B cell (primary cell): ENCODE results near the gene AARS2. TPM values are rescaled to one million over a fixed set of nuclear protein-coding genes. Genes with fewer than 3 reads are reported as not detected.

Source experiments
- ATAC-seq: fragments of 200-7000 bp; cut with Tn5 transposase; one replicate; pipeline ENCODE4 v1.10.0; 2021; ENCODE audit warnings: low read depth, mild to moderate bottlenecking, moderate number of reproducible peaks, moderate library complexity
- CTCF ChIA-PET: fragments of 350-600 bp; sonication (Branson Sonifier 250); formaldehyde crosslinking; loops from one replicate; lab custom pipeline; 2021; ENCODE audit warnings: antibody characterized with exemption, inconsistent platforms; lab: Charles Lee
- POLR2A ChIA-PET: fragments of 350-600 bp; sonication (Branson Sonifier 250); formaldehyde crosslinking; loops from one replicate; lab custom pipeline; 2021; ENCODE audit warnings: antibody characterized with exemption; lab: Charles Lee
- DNase-seq: peaks from one replicate; pipeline ENCODE4 v3.0.0; 2013
- H2AFZ ChIP-seq: 2 replicates; pipeline ENCODE4 v1.6.1; 2012; ENCODE audit warnings: mild to moderate bottlenecking, low read depth, low read length; ENCODE audit not compliant: insufficient read depth, poor library complexity, severe bottlenecking
- H3K27ac ChIP-seq, 2 donors: 1 replicate in 1 of 2; 2 replicates in 1 of 2; pipeline ENCODE4 v1.5.1; 2012 to 2013; ENCODE audit warnings: low read length in 2 of 2, mild to moderate bottlenecking in 2 of 2, moderate library complexity in 1 of 2
- H3K27me3 ChIP-seq, 4 experiments: fragments of 200-600 bp in 1 of 4; sonication (generic) in 1 of 4; replicated peaks in 1 of 4; 1 replicate in 2 of 4; 2 replicates in 2 of 4; pipeline versions ENCODE4 v1.6.1 to v1.7.0; 2013 to 2016; ENCODE audit warnings: low read length in 3 of 4, mild to moderate bottlenecking in 2 of 4, mixed read lengths in 1 of 4, moderate library complexity in 1 of 4; ENCODE audit not compliant: insufficient read depth in 4 of 4, control insufficient read depth in 3 of 4; ENCODE audit errors: control extremely low read depth in 1 of 4
- H3K36me3 ChIP-seq, 2 experiments: replicated peaks in 1 of 2; 1 replicate in 1 of 2; 2 replicates in 1 of 2; pipeline versions ENCODE4 v1.6.1 to v1.7.1; 2013; ENCODE audit warnings: low read length in 1 of 2; ENCODE audit not compliant: insufficient read depth in 2 of 2, control insufficient read depth in 1 of 2; ENCODE audit errors: control extremely low read depth in 1 of 2, extremely low read depth in 1 of 2
- H3K4me1 ChIP-seq, 2 donors: fragments of 200-600 bp in 1 of 2; sonication (generic) in 1 of 2; 1 replicate in 1 of 2; 2 replicates in 1 of 2; pipeline versions ENCODE4 v1.5.1 to v1.6.1; 2013 to 2017; ENCODE audit warnings: low read length in 2 of 2; ENCODE audit not compliant: control insufficient read depth in 2 of 2, insufficient read depth in 2 of 2
- H3K4me2 ChIP-seq: replicated peaks from 2 replicates; pipeline ENCODE3; 2012; ENCODE audit warnings: mild to moderate bottlenecking, low read depth, low read length; ENCODE audit not compliant: poor library complexity, severe bottlenecking
- H3K4me3 ChIP-seq, 5 experiments: fragments of 200-600 bp in 1 of 5; sonication (generic) in 1 of 5; 1 replicate in 3 of 5; 2 replicates in 2 of 5; pipeline versions ENCODE4 v1.5.1 to v1.7.0; 2011 to 2016; ENCODE audit warnings: low read length in 4 of 5, mild to moderate bottlenecking in 4 of 5, low read depth in 2 of 5, control low read depth in 1 of 5, moderate library complexity in 1 of 5; ENCODE audit not compliant: insufficient read depth in 1 of 5; ENCODE audit errors: control extremely low read depth in 1 of 5, extremely low read depth in 1 of 5
- H3K79me2 ChIP-seq: fragments of 200-600 bp; sonication (generic); one replicate; pipeline ENCODE4 v1.6.0; 2016; ENCODE audit warnings: low read length; ENCODE audit not compliant: control insufficient read depth, insufficient read depth
- H3K9ac ChIP-seq: fragments of 200-600 bp; sonication (generic); 2 replicates; pipeline ENCODE4 v1.6.1; 2017; ENCODE audit warnings: mild to moderate bottlenecking, low read length, moderate library complexity
- H3K9me3 ChIP-seq, 3 donors: one replicate each; pipeline versions ENCODE4 v1.6.1 to v1.7.1; 2013; ENCODE audit warnings: low read length in 2 of 3; ENCODE audit not compliant: control insufficient read depth in 2 of 3, insufficient read depth in 1 of 3; ENCODE audit errors: control extremely low read depth in 1 of 3
- H4K20me1 ChIP-seq: 2 replicates; pipeline ENCODE4 v1.6.0; 2012; ENCODE audit warnings: mild to moderate bottlenecking, low read length; ENCODE audit not compliant: insufficient read depth, control insufficient read depth, poor library complexity, severe bottlenecking
- H3K27ac Mint-ChIP-seq: one replicate; pipeline ENCODE4 v1.8.0; 2021; ENCODE audit warnings: mixed read lengths
- H3K27me3 Mint-ChIP-seq: one replicate; pipeline ENCODE4 v1.8.0; 2021; ENCODE audit warnings: mixed read lengths
- H3K4me1 Mint-ChIP-seq: one replicate; pipeline ENCODE4 v1.8.0; 2021; ENCODE audit warnings: mixed read lengths
- H3K4me3 Mint-ChIP-seq: one replicate; pipeline ENCODE4 v1.8.0; 2021; ENCODE audit warnings: mixed read lengths
- H3K9me3 Mint-ChIP-seq: one replicate; pipeline ENCODE4 v1.8.0; 2022; ENCODE audit warnings: mixed read lengths; ENCODE audit not compliant: insufficient read depth
- EZH2 ChIP-seq: IDR thresholded peaks from 2 replicates; pipeline ENCODE4 v1.6.1; 2012; ENCODE audit warnings: borderline replicate concordance, low read depth, mild to moderate bottlenecking, moderate library complexity, low read length; ENCODE audit not compliant: insufficient read depth, poor library complexity, severe bottlenecking
- WGBS: methylation state at CpG from one replicate; pipeline ENCODE4 v1.1.5; 2013; ENCODE audit warnings: missing lambda C conversion rate; ENCODE audit not compliant: insufficient coverage; 5-methylcytosine and 5-hydroxymethylcytosine counted together
- intact Hi-C: fragments of 100-400 bp; cut with micrococcal nuclease; formaldehyde crosslinking; loops from one replicate; pipeline ENCODE4 v1.10.0; 2022
- polyA plus RNA-seq: library from polyadenylated mRNA; depleted of rRNA; stranded (reverse); fragments of >200 nt; gene quantifications from 2 replicates; pipeline ENCODE4 v1.2.3, GENCODE V29; 2012
- total RNA-seq, 2 donors: library from RNA; stranded (reverse); fragments of 120-200 nt in 1 of 2; gene quantifications; 1 replicate in 1 of 2; 2 replicates in 1 of 2; pipeline versions ENCODE4 v1.2.3 to v1.2.4, GENCODE V29; 2013 to 2022
- TF ChIP-seq, protein P1 (sequence below): fragments of 200-600 bp; IDR thresholded peaks from one replicate; pipeline ENCODE4 v1.8.0; 2022; ENCODE audit warnings: antibody characterized with exemption, mild to moderate bottlenecking

AARS2 gene
- total and polyA plus RNA-seq, 2 donors (not counting 1 experiment from before 2014, with no cell fraction given) = 11.3 to 21.3 TPM

DNA sequence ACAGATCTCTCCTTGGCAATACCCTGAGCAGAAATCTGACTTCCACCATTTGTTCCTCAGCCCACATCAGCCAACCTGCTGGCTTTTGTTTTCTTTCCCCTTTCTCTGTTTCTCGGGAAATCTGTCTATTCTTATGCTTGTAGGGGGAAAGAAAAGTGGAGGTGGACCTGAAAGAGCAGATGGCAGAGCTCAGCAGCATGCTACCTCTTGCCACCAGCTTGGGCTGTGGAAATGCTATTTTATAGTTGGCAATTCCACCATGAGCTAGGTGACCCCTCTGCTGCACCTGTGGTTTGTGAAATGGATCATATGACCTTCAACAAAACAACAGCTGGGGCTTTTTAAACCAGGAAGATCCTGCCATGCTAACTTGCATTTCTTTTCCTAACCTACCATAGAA is 22.5 kb upstream of the AARS2 start:
- no peaks in the 10 kb centered on the region for H3K9me3 Mint-ChIP-seq
- DNase-seq = no peak
- intact Hi-C loops = no loop called here
- H3K27me3 ChIP-seq = no peaks in the 10 kb centered on the region
- no peak overlapping the region for H3K4me3 ChIP-seq
- no peaks in the 10 kb centered on the region for H3K36me3 ChIP-seq
- H3K27ac Mint-ChIP-seq = no peak overlapping the region
- no peaks in the 10 kb centered on the region for H3K79me2 ChIP-seq
- H3K4me2 ChIP-seq = no peak overlapping the region
- H2AFZ ChIP-seq = no peak overlapping the region
- no peak for TF ChIP-seq EZH2
- TF ChIP-seq, protein P1, sequence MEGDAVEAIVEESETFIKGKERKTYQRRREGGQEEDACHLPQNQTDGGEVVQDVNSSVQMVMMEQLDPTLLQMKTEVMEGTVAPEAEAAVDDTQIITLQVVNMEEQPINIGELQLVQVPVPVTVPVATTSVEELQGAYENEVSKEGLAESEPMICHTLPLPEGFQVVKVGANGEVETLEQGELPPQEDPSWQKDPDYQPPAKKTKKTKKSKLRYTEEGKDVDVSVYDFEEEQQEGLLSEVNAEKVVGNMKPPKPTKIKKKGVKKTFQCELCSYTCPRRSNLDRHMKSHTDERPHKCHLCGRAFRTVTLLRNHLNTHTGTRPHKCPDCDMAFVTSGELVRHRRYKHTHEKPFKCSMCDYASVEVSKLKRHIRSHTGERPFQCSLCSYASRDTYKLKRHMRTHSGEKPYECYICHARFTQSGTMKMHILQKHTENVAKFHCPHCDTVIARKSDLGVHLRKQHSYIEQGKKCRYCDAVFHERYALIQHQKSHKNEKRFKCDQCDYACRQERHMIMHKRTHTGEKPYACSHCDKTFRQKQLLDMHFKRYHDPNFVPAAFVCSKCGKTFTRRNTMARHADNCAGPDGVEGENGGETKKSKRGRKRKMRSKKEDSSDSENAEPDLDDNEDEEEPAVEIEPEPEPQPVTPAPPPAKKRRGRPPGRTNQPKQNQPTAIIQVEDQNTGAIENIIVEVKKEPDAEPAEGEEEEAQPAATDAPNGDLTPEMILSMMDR = no peak
- H3K9ac ChIP-seq = no peak overlapping the region
- H3K27me3 Mint-ChIP-seq = peaks cover 17% of the 10 kb centered on the region
- no CpG with 5 or more reads among the region's 1 CpG for WGBS
- ChIA-PET POLR2A (interaction anchor here (0.6 kb wide), 1 partner anchor 347 kb away, joined by 8 read pairs; no protein-coding TSS in a partner anchor), CTCF (interaction anchor here (0.7 to 6.4 kb wide), 8 partner anchors 9 to 257 kb away, joined by 3 to 70 read pairs (median 4); partner anchors contain the start of gene TMEM151B)
- no peaks in the 10 kb centered on the region for H3K4me1 Mint-ChIP-seq
- H3K9me3 ChIP-seq = no peaks in the 10 kb centered on the region
- ATAC-seq = no peak
- no peak overlapping the region for H3K4me3 Mint-ChIP-seq
- H3K27ac ChIP-seq = no peak overlapping the region
- no peaks in the 10 kb centered on the region for H4K20me1 ChIP-seq
- no peaks in the 10 kb centered on the region for H3K4me1 ChIP-seq

DNA sequence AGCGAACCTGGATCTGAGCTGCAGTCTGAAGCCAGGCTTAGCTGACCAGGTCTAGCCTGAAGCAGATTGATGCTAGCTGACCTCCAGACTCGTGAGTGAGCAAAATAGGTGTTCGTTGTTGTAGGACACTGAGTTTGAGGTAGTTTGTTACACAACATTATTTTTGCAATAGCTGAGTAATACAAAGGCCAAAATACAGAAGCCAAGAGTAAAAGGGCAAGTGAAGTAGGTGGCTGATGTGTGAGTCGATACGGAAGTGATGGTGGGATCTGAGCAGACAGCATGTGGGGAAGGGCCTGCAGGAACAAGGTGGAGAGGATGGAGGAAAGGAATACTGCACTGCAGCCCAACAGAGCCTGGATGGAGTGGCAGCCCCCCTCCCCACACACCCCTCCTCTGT is 20.8 kb upstream of the AARS2 start:
- no peak overlapping the region for H3K4me2 ChIP-seq
- H3K4me3 Mint-ChIP-seq = no peak overlapping the region
- H3K27ac Mint-ChIP-seq = no peak overlapping the region
- peaks cover 30% of the 10 kb centered on the region for H3K27me3 Mint-ChIP-seq
- H3K27me3 ChIP-seq = peaks cover 0 to 4% (median under 1%) of the 10 kb centered on the region in 4 experiments
- H3K27ac ChIP-seq = no peak overlapping the region
- no peak for DNase-seq
- no peaks in the 10 kb centered on the region for H4K20me1 ChIP-seq
- intact Hi-C loops = no loop called here
- H2AFZ ChIP-seq = no peak overlapping the region
- no peaks in the 10 kb centered on the region for H3K79me2 ChIP-seq
- H3K9ac ChIP-seq = no peak overlapping the region
- 92% methylated on average over 5 of the region's 5 CpGs for WGBS
- ATAC-seq = no peak
- CTCF ChIA-PET = interaction anchor here (0.8 to 2.1 kb wide), 4 partner anchors 10 to 238 kb away, joined by 3 to 7 read pairs (median 6); no protein-coding TSS in a partner anchor
- no peaks in the 10 kb centered on the region for H3K4me1 Mint-ChIP-seq
- H3K9me3 ChIP-seq = no peaks in the 10 kb centered on the region
- H3K36me3 ChIP-seq = no peaks in the 10 kb centered on the region
- no peak overlapping the region for H3K4me3 ChIP-seq
- POLR2A ChIA-PET = interaction anchor here (0.6 kb wide), 1 partner anchor 15 kb away, joined by 3 read pairs; no protein-coding TSS in a partner anchor
- no peaks in the 10 kb centered on the region for H3K4me1 ChIP-seq
- no peaks in the 10 kb centered on the region for H3K9me3 Mint-ChIP-seq
- TF ChIP-seq EZH2 = no peak
- TF ChIP-seq, protein P1 = no peak
